GM12891 (cell line): ENCODE results near the gene CPSF3.

Experiments used
- PAX5 ChIP-seq: IDR thresholded peaks from 2 replicates; pipeline ENCODE4 v1.6.1; 2011; ENCODE audit warnings: low read length, moderate library complexity, mild to moderate bottlenecking; ENCODE audit not compliant: insufficient read depth, severe bottlenecking
- POLR2A ChIP-seq: IDR thresholded peaks from 2 replicates; pipeline ENCODE4 v1.6.1; 2011; ENCODE audit warnings: low read depth, low read length, control low read depth
- POLR2AphosphoS5 ChIP-seq: IDR thresholded peaks from 2 replicates; pipeline ENCODE4 v1.6.1; 2011; ENCODE audit warnings: low read depth, low read length, control low read depth
- POU2F2 ChIP-seq: IDR thresholded peaks from 2 replicates; pipeline ENCODE4 v1.6.1; 2011; ENCODE audit warnings: low read depth, mild to moderate bottlenecking, control low read depth, low read length, moderate library complexity
- SPI1 ChIP-seq: IDR thresholded peaks from 2 replicates; pipeline ENCODE4 v1.6.1; 2011; ENCODE audit warnings: low read depth, low read length, control low read depth
- TAF1 ChIP-seq: IDR thresholded peaks from 2 replicates; pipeline ENCODE4 v1.6.1; 2011; ENCODE audit warnings: low read depth, low read length, control low read depth

DNA sequence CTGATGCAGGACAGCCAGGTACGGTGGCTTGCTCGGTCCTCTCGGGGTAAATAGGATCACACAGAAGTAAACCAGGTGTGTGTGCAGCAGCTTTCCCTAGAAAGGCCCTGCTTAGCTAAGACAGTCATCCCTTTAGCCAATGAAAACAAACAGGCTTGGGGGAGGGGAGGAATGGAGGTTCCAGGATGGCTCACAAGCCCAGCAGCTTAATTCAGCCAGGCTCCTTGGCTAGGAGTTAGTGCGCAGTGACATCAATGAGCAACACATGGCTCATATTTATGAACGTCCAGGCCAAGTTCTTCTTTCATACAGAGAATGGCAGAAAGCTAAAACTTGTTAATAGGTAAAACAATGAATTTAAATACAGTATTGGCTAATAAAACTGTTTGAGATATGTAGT, 61.1 kb downstream of the CPSF3 start:
- TF ChIP-seq POLR2A (no peak), POLR2AphosphoS5 (no peak), TAF1 (no peak), PAX5 (no peak), SPI1 (no peak), POU2F2 (no peak)
